Testis (tissue), 3 donors: ENCODE measurements around the gene CBR3. TPM values are rescaled to one million over a fixed set of nuclear protein-coding genes. Genes with fewer than 3 reads are reported as not detected.

Experiments
- DNase-seq: peaks from one replicate; pipeline ENCODE4 v3.0.0-alpha.2; 2019
- H3K27ac ChIP-seq, 2 donors: fragments of 200-600 bp; sonication (generic); one replicate each; pipeline ENCODE4 v1.5.1; 2019
- H3K27me3 ChIP-seq: fragments of 200-600 bp; sonication (generic); one replicate; pipeline ENCODE4 v1.5.1; 2019
- H3K36me3 ChIP-seq: fragments of 200-600 bp; sonication (generic); one replicate; pipeline ENCODE4 v1.5.1; 2017; ENCODE audit warnings: low read depth; ENCODE audit errors: missing control alignments
- H3K4me1 ChIP-seq: fragments of 200-600 bp; sonication (generic); one replicate; pipeline ENCODE4 v1.5.1; 2019
- H3K4me3 ChIP-seq, 2 donors: fragments of 200-600 bp; sonication (generic); one replicate each; pipeline ENCODE4 v1.5.1; 2017 to 2019
- H3K9me3 ChIP-seq: fragments of 200-600 bp; sonication (generic); one replicate; pipeline ENCODE4 v1.5.1; 2017
- CTCF ChIP-seq, 3 experiments: fragments of 450-650 bp in 2 of 3; fragments of 200-600 bp in 1 of 3; sonication (generic) in 1 of 3; IDR thresholded peaks; one replicate each; pipeline ENCODE4 v1.5.1; 2016 to 2019; ENCODE audit warnings: antibody characterized with exemption in 3 of 3, mild to moderate bottlenecking in 2 of 3, moderate library complexity in 1 of 3
- POLR2A ChIP-seq: fragments of 450-650 bp; IDR thresholded peaks from one replicate; pipeline ENCODE4 v1.6.1; 2017; ENCODE audit warnings: antibody characterized with exemption, mild to moderate bottlenecking, moderate library complexity
- WGBS, 2 donors: methylation state at CpG; one replicate each; pipeline ENCODE4 v1.1.5; 2018; 5-methylcytosine and 5-hydroxymethylcytosine counted together
- intact Hi-C: fragments of 100-400 bp; cut with DNase I; formaldehyde crosslinking; loops from one replicate; pipeline ENCODE4 v1.15.1; 2023; ENCODE audit warnings: low total_unique reads
- polyA plus RNA-seq: library from polyadenylated mRNA; stranded (reverse); fragments of 350-450 nt; fragmentation: Illumina TruSeq; extraction: RNeasy Lipid Tissue Mini Kit (QIAGEN cat#74804); gene quantifications from one replicate; pipeline ENCODE4 v1.2.3, GENCODE V29; 2014; ENCODE audit warnings: low read depth, low replicate concordance; ENCODE audit not compliant: insufficient read depth
- total RNA-seq, 2 donors: library from RNA; depleted of rRNA; stranded (reverse); fragments of >200 nt; gene quantifications; one replicate each; pipeline ENCODE4 v1.2.3, GENCODE V29; 2016

Gene CBR3
- total and polyA plus RNA-seq, 3 donors from 2014 or later: 2.8 to 10.7 (median 6.9) TPM

GRCh38 chr21:36105327-36105842 is 29.5 kb upstream of the CBR3 start:
- DNase-seq: no peak
- no peaks in the 10 kb centered on the region for H3K27me3 ChIP-seq
- TF ChIP-seq POLR2A (no peak), CTCF (IDR thresholded peaks at IDR 0.05) (no peak)
- WGBS, 2 donors: 41 to 45% methylated on average over 4 of the region's 4 CpGs
- intact Hi-C loops: no loop called here
- H3K4me3 ChIP-seq: peak overlapping the region; percentile 29 to 35
- no peaks in the 10 kb centered on the region for H3K9me3 ChIP-seq
- no peak overlapping the region for H3K27ac ChIP-seq
- no peaks in the 10 kb centered on the region for H3K4me1 ChIP-seq
- H3K36me3 ChIP-seq: no peaks in the 10 kb centered on the region

- 93 to 95% methylated on average over 10 of the region's 10 CpGs for WGBS, 2 donors
- H3K27me3 ChIP-seq: no peaks in the 10 kb centered on the region
- no peak for DNase-seq
- H3K27ac ChIP-seq: no peak overlapping the region
- intact Hi-C loops: no loop called here
- no peak overlapping the region for H3K4me3 ChIP-seq
- TF ChIP-seq CTCF (IDR thresholded peaks at IDR 0.05) (no peak), POLR2A (no peak)
- H3K9me3 ChIP-seq: no peaks in the 10 kb centered on the region
- H3K4me1 ChIP-seq: peaks cover 6% of the 10 kb centered on the region
- no peaks in the 10 kb centered on the region for H3K36me3 ChIP-seq
Observed at GRCh38 chr21:36109868-36110267, 25.0 kb upstream of the CBR3 start.

- H3K9me3 ChIP-seq: no peaks in the 10 kb centered on the region
- 74 to 79% methylated on average over 8 of the region's 8 CpGs for WGBS, 2 donors
- no peak overlapping the region for H3K27ac ChIP-seq
- intact Hi-C loops: no loop called here
- H3K27me3 ChIP-seq: no peaks in the 10 kb centered on the region
- H3K4me3 ChIP-seq: no peak overlapping the region
- no peak for DNase-seq
- H3K36me3 ChIP-seq: no peaks in the 10 kb centered on the region
- no peak for TF ChIP-seq CTCF (IDR thresholded peaks at IDR 0.05)
- TF ChIP-seq POLR2A: no peak
- peaks cover 6% of the 10 kb centered on the region for H3K4me1 ChIP-seq
Observed at GRCh38 chr21:36111238-36111637, 23.6 kb upstream of the CBR3 start.

GRCh38 chr21:36113647-36114428 is 21.0 kb upstream of the CBR3 start:
- Histone ChIP-seq H3K4me3 (peak overlapping the region; percentile 40 to 45), H3K27ac (peak overlapping the region in 1 of 2 donors; percentile 71), H3K27me3 (no peaks in the 10 kb centered on the region), H3K9me3 (no peaks in the 10 kb centered on the region), H3K4me1 (peaks cover 6% of the 10 kb centered on the region), H3K36me3 (no peaks in the 10 kb centered on the region)
- 30 to 44% methylated on average over 16 to 17 of the region's 17 CpGs for WGBS, 2 donors
- intact Hi-C loops: no loop called here
- peak; percentile 67 for DNase-seq
- TF ChIP-seq CTCF (IDR thresholded peaks at IDR 0.05) (no peak), POLR2A (no peak)
